HepG2 (cell line): ENCODE data around the gene ARVCF.

Experiments
- CTCF ChIP-seq: sonication (generic); formaldehyde crosslinking; IDR thresholded peaks from 2 replicates; pipeline ENCODE4 v1.5.0; 2020; ENCODE audit warnings: mild to moderate bottlenecking, missing genetic modification reagents, moderate library complexity
- JUNB ChIP-seq: sonication (generic); formaldehyde crosslinking; IDR thresholded peaks from 2 replicates; pipeline ENCODE4 v1.8.0; 2022; ENCODE audit warnings: missing genetic modification reagents, mild to moderate bottlenecking, borderline replicate concordance

DNA sequence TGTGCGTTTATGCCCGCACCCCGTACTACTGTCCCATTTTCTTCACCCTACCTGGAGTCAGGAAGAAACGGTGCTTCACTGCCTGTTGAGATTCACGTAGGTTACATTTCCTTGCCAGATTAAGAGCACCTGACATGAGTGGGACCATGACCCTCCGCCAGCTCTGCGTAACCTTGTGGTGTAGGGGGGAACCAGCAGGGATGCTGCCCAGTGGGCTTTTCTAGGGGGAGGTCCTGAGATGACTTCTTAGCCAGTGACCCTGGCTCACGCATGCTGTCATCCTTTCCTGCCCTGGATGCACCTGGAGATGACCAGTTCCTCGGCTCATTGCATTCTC, 967 bp upstream of the ARVCF start:
- TF ChIP-seq JUNB (CRISPR knock-in tag), result no peak
- TF ChIP-seq CTCF (CRISPR knock-in tag), result no peak
